SK-N-SH (cell line): Measurements from ENCODE around the gene KIF25. TPM values are rescaled to one million over a fixed set of nuclear protein-coding genes. Genes with fewer than 3 reads are reported as not detected.

Experiments
- CTCF ChIA-PET: fragments of 300-600, 350-600 bp; formaldehyde crosslinking; extraction: SDS; loops from one replicate; lab custom pipeline; 2021; lab: Yijun Ruan, JAX
- POLR2A ChIA-PET: fragments of 350-600 bp; sonication (Branson Sonifier 250); formaldehyde crosslinking; extraction: SDS; loops from one replicate; lab custom pipeline; 2020; ENCODE audit warnings: antibody characterized with exemption, inconsistent platforms; lab: Yijun Ruan, JAX
- DNase-seq: peaks from one replicate; pipeline ENCODE4 v3.0.0; 2012
- H2AFZ ChIP-seq: fragments of 200-600 bp; sonication (generic); 2 replicates; pipeline ENCODE4 v1.8.1; 2016; ENCODE audit warnings: antibody characterized with exemption, mild to moderate bottlenecking, low read depth
- H3F3A ChIP-seq: fragments of 200-600 bp; sonication (generic); replicated peaks from 2 replicates; pipeline ENCODE3; 2016; ENCODE audit warnings: antibody characterized with exemption, mild to moderate bottlenecking; ENCODE audit not compliant: insufficient read depth
- H3K27ac ChIP-seq, 2 experiments: fragments of 200-500 bp in 1 of 2; fragments of 200-600 bp in 1 of 2; sonication (Bioruptor generic) in 1 of 2; sonication (generic), shearing (Covaris generic) in 1 of 2; 2 replicates each; pipeline versions ENCODE4 v1.5.1 to v1.6.1; 2014 to 2016; ENCODE audit warnings: low read depth in 2 of 2, inconsistent platforms in 1 of 2, low read length in 1 of 2, mild to moderate bottlenecking in 1 of 2, mixed read lengths in 1 of 2
- H3K27me3 ChIP-seq: fragments of 200-600 bp; sonication (generic), shearing (Covaris generic); 2 replicates; pipeline ENCODE4 v1.6.1; 2016; ENCODE audit warnings: mixed run types; ENCODE audit not compliant: insufficient read depth
- H3K36me3 ChIP-seq, 2 experiments: fragments of 200-500 bp in 1 of 2; fragments of 200-600 bp in 1 of 2; sonication (Bioruptor generic) in 1 of 2; sonication (generic) in 1 of 2; replicated peaks in 1 of 2; 2 replicates each; pipeline versions ENCODE3 to v1.5.1; 2014 to 2016; ENCODE audit warnings: low read length in 1 of 2, mild to moderate bottlenecking in 1 of 2; ENCODE audit not compliant: insufficient read depth in 2 of 2, control insufficient read depth in 1 of 2
- H3K4me1 ChIP-seq, 2 experiments: fragments of 200-500 bp in 1 of 2; fragments of 200-600 bp in 1 of 2; sonication (Bioruptor generic) in 1 of 2; sonication (generic), shearing (Covaris generic) in 1 of 2; 2 replicates each; pipeline versions ENCODE4 v1.5.1 to v1.6.1; 2014 to 2016; ENCODE audit warnings: low read depth in 1 of 2, low read length in 1 of 2, mixed run types in 1 of 2; ENCODE audit not compliant: insufficient read depth in 2 of 2, control insufficient read depth in 1 of 2
- H3K4me2 ChIP-seq: fragments of 200-600 bp; sonication (generic), shearing (Covaris generic); 2 replicates; pipeline ENCODE4 v1.6.1; 2017; ENCODE audit warnings: mixed run types
- H3K4me3 ChIP-seq, 2 experiments: fragments of 200-500 bp in 1 of 2; fragments of 200-600 bp in 1 of 2; sonication (Bioruptor generic) in 1 of 2; sonication (generic), shearing (Covaris generic) in 1 of 2; 2 replicates each; pipeline versions ENCODE4 v1.5.1 to v1.8.1; 2014 to 2016; ENCODE audit warnings: low read depth in 2 of 2, inconsistent platforms in 1 of 2, low read length in 1 of 2, mild to moderate bottlenecking in 1 of 2, mixed read lengths in 1 of 2, moderate library complexity in 1 of 2
- H3K79me2 ChIP-seq: fragments of 200-600 bp; sonication (generic); 2 replicates; pipeline ENCODE4 v1.8.1; 2017; ENCODE audit warnings: mild to moderate bottlenecking; ENCODE audit not compliant: insufficient read depth
- H3K9ac ChIP-seq: fragments of 200-600 bp; sonication (generic); 2 replicates; pipeline ENCODE4 v1.6.1; 2017; ENCODE audit warnings: mixed run types
- H3K9me2 ChIP-seq: fragments of 200-600 bp; sonication (generic); 2 replicates; pipeline ENCODE4 v1.6.1; 2017; ENCODE audit warnings: mixed run types
- H3K9me3 ChIP-seq: fragments of 200-600 bp; sonication (generic); 2 replicates; pipeline ENCODE4 v1.6.1; 2017; ENCODE audit warnings: mixed run types, mild to moderate bottlenecking, moderate library complexity
- H4K20me1 ChIP-seq: fragments of 200-600 bp; sonication (generic); 2 replicates; pipeline ENCODE4 v1.6.1; 2017; ENCODE audit warnings: mild to moderate bottlenecking, mixed run types; ENCODE audit not compliant: insufficient read depth
- CHD2 ChIP-seq: fragments of 150-350 bp; IDR thresholded peaks from 2 replicates; pipeline ENCODE4 v1.6.1; 2018; ENCODE audit warnings: low read length; ENCODE audit not compliant: partially characterized antibody
- ELF1 ChIP-seq: IDR thresholded peaks from 2 replicates; pipeline ENCODE4 v1.4.0; 2012
- GABPA ChIP-seq: IDR thresholded peaks from 2 replicates; pipeline ENCODE4 v1.4.0; 2012; ENCODE audit warnings: low read depth, mild to moderate bottlenecking
- GATA2 ChIP-seq: sonication (generic); formaldehyde crosslinking; IDR thresholded peaks from 2 replicates; pipeline ENCODE4 v1.5.0; 2020; ENCODE audit warnings: mild to moderate bottlenecking, missing genetic modification reagents
- MEF2A ChIP-seq: IDR thresholded peaks from 2 replicates; pipeline ENCODE4 v1.4.0; 2012; ENCODE audit warnings: low read depth, borderline replicate concordance
- MXI1 ChIP-seq: IDR thresholded peaks from 2 replicates; pipeline ENCODE4 v1.6.1; 2012; ENCODE audit warnings: mild to moderate bottlenecking, low read depth, low read length, improper control_type of control experiment
- NFIC ChIP-seq: IDR thresholded peaks from 2 replicates; pipeline ENCODE4 v1.4.0; 2012; ENCODE audit warnings: borderline replicate concordance
- NRF1 ChIP-seq: IDR thresholded peaks from 2 replicates; pipeline ENCODE4 v1.6.1; 2012; ENCODE audit warnings: low read depth, mild to moderate bottlenecking, low read length
- RCOR1 ChIP-seq: fragments of 150-350 bp; IDR thresholded peaks from 2 replicates; pipeline ENCODE4 v1.6.1; 2017; ENCODE audit warnings: antibody characterized with exemption, low read length
- SMC3 ChIP-seq: IDR thresholded peaks from 2 replicates; pipeline ENCODE4 v1.6.1; 2012; ENCODE audit warnings: low read depth, low read length, improper control_type of control experiment
- TEAD4 ChIP-seq: IDR thresholded peaks from 2 replicates; pipeline ENCODE4 v1.4.0; 2012; ENCODE audit warnings: mild to moderate bottlenecking, borderline replicate concordance; ENCODE audit not compliant: insufficient read depth
- USF2 ChIP-seq: fragments of 150-350 bp; IDR thresholded peaks from 2 replicates; pipeline ENCODE4 v1.6.1; 2017; ENCODE audit warnings: antibody characterized with exemption, low read length, low read depth, borderline replicate concordance
- WGBS: methylation state at CpG from one replicate; pipeline ENCODE4 v1.1.6; 2017; ENCODE audit warnings: low lambda C conversion rate; 5-methylcytosine and 5-hydroxymethylcytosine counted together
- polyA plus RNA-seq, 3 experiments: library from polyadenylated mRNA; depleted of rRNA; stranded (reverse); fragments of >200 nt; gene quantifications; 2 replicates each; pipeline ENCODE4 v1.2.3, GENCODE V29; 2012
- TF ChIP-seq, protein P1 (sequence below): fragments of 150-350 bp; IDR thresholded peaks from 2 replicates; pipeline ENCODE4 v1.6.1; 2016; ENCODE audit warnings: mild to moderate bottlenecking, low read depth, low read length

The KIF25 gene
- polyA plus RNA-seq, 1 of the 3 experiments (the other 2 are of a cell fraction): not detected

DNA sequence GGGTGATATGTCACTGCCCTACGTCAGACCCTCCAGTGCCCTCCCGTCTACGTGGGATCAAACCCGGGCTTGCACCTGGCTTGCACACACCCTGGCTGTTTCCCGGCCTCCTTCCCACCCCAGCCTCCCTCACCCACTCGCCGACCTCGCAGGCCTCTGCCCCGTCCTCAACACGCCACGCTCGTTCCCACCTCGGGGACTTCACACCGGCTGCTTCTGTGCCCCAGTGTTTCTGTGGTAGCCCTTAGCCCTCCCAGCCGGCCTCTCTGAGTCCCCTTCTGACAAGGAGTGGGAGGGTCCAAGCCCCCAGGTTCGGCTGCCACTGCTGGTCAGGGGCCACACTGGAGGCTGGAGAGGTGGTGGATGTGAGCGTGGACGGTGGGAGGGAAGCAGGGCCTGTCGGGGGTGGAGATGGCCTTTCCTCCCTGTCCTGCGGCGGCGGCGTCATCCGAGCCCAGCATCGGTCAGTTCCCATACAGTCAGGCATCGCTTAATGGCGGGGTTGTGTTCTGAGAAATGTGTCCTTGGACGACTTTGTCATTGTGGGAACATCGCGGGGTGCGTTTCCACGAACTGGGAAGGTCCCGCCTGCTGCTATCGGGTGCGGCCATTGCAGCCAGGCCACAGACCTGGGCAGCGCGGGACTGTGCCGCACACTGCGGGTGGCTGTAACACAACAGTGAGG is 11.4 kb upstream of the KIF25 start:
- H4K20me1 ChIP-seq: no peaks in the 10 kb centered on the region
- TF ChIP-seq, protein P1, sequence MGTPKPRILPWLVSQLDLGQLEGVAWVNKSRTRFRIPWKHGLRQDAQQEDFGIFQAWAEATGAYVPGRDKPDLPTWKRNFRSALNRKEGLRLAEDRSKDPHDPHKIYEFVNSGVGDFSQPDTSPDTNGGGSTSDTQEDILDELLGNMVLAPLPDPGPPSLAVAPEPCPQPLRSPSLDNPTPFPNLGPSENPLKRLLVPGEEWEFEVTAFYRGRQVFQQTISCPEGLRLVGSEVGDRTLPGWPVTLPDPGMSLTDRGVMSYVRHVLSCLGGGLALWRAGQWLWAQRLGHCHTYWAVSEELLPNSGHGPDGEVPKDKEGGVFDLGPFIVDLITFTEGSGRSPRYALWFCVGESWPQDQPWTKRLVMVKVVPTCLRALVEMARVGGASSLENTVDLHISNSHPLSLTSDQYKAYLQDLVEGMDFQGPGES: no peak
- TF ChIP-seq RCOR1 (no peak), SMC3 (no peak), MEF2A (no peak), MXI1 (no peak), GATA2 (CRISPR knock-in tag) (no peak), ELF1 (no peak), TEAD4 (no peak), NRF1 (no peak)
- DNase-seq: no peak
- no peaks in the 10 kb centered on the region for H3K9me3 ChIP-seq
- no peak overlapping the region for H3K4me2 ChIP-seq
- WGBS: 76% methylated on average over 31 of the region's 39 CpGs
- no peaks in the 10 kb centered on the region for H3F3A ChIP-seq
- no peak overlapping the region for H3K4me3 ChIP-seq
- no peaks in the 10 kb centered on the region for H3K9me2 ChIP-seq
- no peaks in the 10 kb centered on the region for H3K79me2 ChIP-seq
- ChIA-PET CTCF (no interaction called here), POLR2A (no interaction called here)
- H3K27me3 ChIP-seq: no peaks in the 10 kb centered on the region
- no peaks in the 10 kb centered on the region for H3K36me3 ChIP-seq
- H3K27ac ChIP-seq: no peak overlapping the region
- H3K4me1 ChIP-seq: no peaks in the 10 kb centered on the region
- H3K9ac ChIP-seq: no peak overlapping the region
- H2AFZ ChIP-seq: no peak overlapping the region

DNA sequence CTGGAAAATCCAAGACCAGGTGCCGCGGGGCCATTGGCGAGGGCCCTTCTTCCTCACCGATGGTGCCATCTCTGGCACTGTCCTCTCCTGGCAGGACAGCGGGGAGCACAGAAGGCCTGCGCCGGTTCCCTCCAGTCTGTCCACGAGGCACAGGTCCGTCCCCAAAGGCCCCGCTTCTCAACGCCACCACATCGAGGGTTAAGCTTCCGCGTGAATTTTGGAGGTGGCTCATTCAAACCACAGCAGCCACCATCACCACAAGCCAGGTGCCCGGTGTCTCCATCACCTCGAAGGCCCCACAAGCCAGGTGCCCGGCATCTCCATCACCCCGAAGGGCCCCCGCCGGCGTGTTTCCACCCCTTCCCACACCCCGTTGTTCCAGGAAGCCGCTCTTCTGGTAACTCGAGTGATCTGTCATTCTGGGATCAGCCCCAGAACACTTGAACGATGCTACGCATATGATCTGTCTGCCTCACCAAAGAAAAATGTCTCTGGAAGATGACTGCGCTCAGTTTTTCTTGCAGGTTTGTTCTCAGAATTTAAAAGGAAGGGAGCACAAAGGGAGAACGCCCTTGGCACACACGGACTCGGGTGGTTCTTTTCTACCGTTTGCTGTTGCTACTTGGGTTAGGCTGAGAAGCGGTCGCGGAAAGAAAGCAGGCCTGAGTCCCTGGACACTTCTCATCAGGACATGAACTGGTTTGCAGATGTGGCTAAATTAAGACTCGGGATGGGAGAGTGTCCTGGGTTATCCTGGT is 9.9 kb upstream of the KIF25 start:
- Histone ChIP-seq H3K9me2 (no peaks in the 10 kb centered on the region), H3K79me2 (no peaks in the 10 kb centered on the region), H3K4me1 (no peaks in the 10 kb centered on the region), H3K36me3 (no peaks in the 10 kb centered on the region), H3K9ac (no peak overlapping the region), H4K20me1 (no peaks in the 10 kb centered on the region), H3K4me2 (no peak overlapping the region), H2AFZ (no peak overlapping the region), H3K4me3 (no peak overlapping the region), H3K9me3 (no peaks in the 10 kb centered on the region), H3K27me3 (no peaks in the 10 kb centered on the region), H3K27ac (no peak overlapping the region), H3F3A (no peaks in the 10 kb centered on the region)
- no peak for DNase-seq
- ChIA-PET POLR2A (no interaction called here), CTCF (interaction anchor here (1.1 kb wide), 1 partner anchor 9 kb away, joined by 4 read pairs; no protein-coding TSS in a partner anchor)
- TF ChIP-seq RCOR1 (no peak), SMC3 (no peak), NFIC (no peak), CHD2 (no peak), USF2 (no peak), GABPA (no peak)
- WGBS: 77% methylated on average over 27 of the region's 35 CpGs
